ENCODE data around the gene CALHM2.
A peak's percentile ranks its signal among the peaks of the same experiment; 100 is the strongest.

Gene CALHM2

GRCh38 chr10:103451831-103452505 is at the start of gene CALHM2:
CALHM2 (minus strand) TSS chr10:103452370; CDS start chr10:103449941, 2,429 bp downstream.
- peaks cover 72% of the 10 kb centered on the region for H3K4me1 Mint-ChIP-seq
- peak within 1 kb of the TSS; percentile 91 for H3K27ac Mint-ChIP-seq
- peak; percentile 77 for DNase-seq
- H3K36me3 Mint-ChIP-seq: peaks cover 46% of the 10 kb centered on the region
- H3K9me3 Mint-ChIP-seq: no peaks in the 10 kb centered on the region
- CTCF ChIA-PET: interaction anchor here (1.2 to 5.2 kb wide), 8 partner anchors 11 to 36 kb away, joined by 3 to 34 read pairs (median 6); no protein-coding TSS in a partner anchor
- H3K4me3 Mint-ChIP-seq: peak within 1 kb of the TSS; percentile 99
- no peaks in the 10 kb centered on the region for H3K27me3 Mint-ChIP-seq

DNA sequence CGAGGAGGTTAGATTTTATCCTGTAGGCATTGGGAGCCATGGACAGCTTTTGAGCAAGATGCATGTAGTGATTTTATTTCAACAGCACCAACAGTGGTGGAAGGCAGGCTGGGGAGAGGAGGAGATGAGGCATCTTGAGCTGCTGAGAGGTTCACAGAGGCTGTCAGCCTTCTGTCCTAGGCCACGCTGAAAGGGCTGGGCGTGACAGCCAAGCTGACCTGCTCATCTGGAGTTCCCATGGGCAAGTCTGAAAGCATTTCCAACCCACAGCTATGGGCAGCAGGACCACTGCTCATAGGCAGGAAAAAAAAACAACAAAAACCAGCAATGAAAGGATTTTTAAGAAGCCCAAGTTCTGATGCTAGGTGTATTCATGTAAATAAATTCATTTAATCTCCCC is 49.0 kb upstream of the CALHM2 start:
- H3K27me3 Mint-ChIP-seq: peaks cover 78% of the 10 kb centered on the region
- CTCF ChIA-PET: interaction anchor here (1.1 to 1.4 kb wide), 2 partner anchors 9 to 41 kb away, joined by 3 read pairs; no protein-coding TSS in a partner anchor
- no peaks in the 10 kb centered on the region for H3K36me3 Mint-ChIP-seq
- no peak overlapping the region for H3K27ac Mint-ChIP-seq
- DNase-seq: no peak
- H3K4me1 Mint-ChIP-seq: peaks cover 8% of the 10 kb centered on the region
- no peaks in the 10 kb centered on the region for H3K9me3 Mint-ChIP-seq
- H3K4me3 Mint-ChIP-seq: no peak overlapping the region

DNA sequence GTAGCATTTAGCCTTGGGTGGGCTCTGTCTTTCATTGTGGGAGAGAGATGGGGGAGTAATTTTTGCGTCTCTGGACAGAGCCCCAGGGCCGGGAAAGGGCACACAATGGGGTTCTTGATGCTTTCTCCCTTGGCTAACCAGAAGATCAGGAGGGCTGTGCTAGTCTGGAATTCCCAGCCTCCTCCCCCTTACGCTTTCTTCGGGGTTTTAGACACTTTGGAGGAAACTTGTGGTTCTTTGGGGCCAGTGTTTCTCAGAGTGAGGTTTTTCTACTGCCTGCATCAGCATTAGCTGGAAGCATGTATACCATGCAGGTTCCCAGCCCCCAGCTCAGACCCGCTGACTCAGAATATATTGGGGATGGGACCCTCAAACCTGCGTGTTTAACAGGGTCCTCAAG is 48.3 kb upstream of the CALHM2 start:
- H3K4me3 Mint-ChIP-seq: no peak overlapping the region
- peaks cover 76% of the 10 kb centered on the region for H3K27me3 Mint-ChIP-seq
- CTCF ChIA-PET: interaction anchor here (1.1 kb wide), 1 partner anchor 42 kb away, joined by 3 read pairs; no protein-coding TSS in a partner anchor
- DNase-seq: no peak
- no peaks in the 10 kb centered on the region for H3K9me3 Mint-ChIP-seq
- H3K27ac Mint-ChIP-seq: no peak overlapping the region
- no peaks in the 10 kb centered on the region for H3K36me3 Mint-ChIP-seq
- peaks cover 8% of the 10 kb centered on the region for H3K4me1 Mint-ChIP-seq

DNA sequence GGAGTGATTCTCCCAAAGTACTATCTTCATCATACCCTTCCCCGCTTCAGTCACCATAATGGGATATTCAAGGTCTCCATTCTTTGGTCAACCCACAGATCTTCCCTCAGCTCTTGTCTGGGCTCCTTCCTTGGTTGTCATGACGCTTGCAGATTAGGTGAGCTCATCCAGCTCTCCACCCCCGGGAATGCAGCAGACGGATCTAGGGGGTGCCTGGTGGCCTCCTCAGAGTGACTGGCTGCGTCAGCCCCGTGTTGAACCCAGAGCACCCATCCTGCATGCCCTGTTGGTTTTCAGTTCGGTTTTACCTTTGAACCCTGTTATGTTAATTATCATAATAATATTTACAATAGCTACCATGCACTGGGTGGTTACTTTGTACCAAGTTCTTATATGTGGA is 47.7 kb upstream of the CALHM2 start:
- CTCF ChIA-PET: interaction anchor here (1.2 kb wide), 1 partner anchor 15 kb away, joined by 4 read pairs; no protein-coding TSS in a partner anchor
- Mint-ChIP-seq H3K27me3 (peaks cover 79% of the 10 kb centered on the region), H3K9me3 (no peaks in the 10 kb centered on the region), H3K36me3 (no peaks in the 10 kb centered on the region), H3K4me3 (no peak overlapping the region), H3K27ac (no peak overlapping the region), H3K4me1 (peaks cover 8% of the 10 kb centered on the region)
- DNase-seq: no peak

- DNase-seq: no peak
- peaks cover 5% of the 10 kb centered on the region for H3K4me1 Mint-ChIP-seq
- CTCF ChIA-PET: interaction anchor here (1.2 kb wide), 1 partner anchor 14 kb away, joined by 4 read pairs; no protein-coding TSS in a partner anchor
- no peak overlapping the region for H3K4me3 Mint-ChIP-seq
- H3K27me3 Mint-ChIP-seq: peaks cover 82% of the 10 kb centered on the region
- H3K36me3 Mint-ChIP-seq: no peaks in the 10 kb centered on the region
- no peak overlapping the region for H3K27ac Mint-ChIP-seq
- no peaks in the 10 kb centered on the region for H3K9me3 Mint-ChIP-seq
Measured at GRCh38 chr10:103498936-103499638, 46.9 kb upstream of the CALHM2 start.

DNA sequence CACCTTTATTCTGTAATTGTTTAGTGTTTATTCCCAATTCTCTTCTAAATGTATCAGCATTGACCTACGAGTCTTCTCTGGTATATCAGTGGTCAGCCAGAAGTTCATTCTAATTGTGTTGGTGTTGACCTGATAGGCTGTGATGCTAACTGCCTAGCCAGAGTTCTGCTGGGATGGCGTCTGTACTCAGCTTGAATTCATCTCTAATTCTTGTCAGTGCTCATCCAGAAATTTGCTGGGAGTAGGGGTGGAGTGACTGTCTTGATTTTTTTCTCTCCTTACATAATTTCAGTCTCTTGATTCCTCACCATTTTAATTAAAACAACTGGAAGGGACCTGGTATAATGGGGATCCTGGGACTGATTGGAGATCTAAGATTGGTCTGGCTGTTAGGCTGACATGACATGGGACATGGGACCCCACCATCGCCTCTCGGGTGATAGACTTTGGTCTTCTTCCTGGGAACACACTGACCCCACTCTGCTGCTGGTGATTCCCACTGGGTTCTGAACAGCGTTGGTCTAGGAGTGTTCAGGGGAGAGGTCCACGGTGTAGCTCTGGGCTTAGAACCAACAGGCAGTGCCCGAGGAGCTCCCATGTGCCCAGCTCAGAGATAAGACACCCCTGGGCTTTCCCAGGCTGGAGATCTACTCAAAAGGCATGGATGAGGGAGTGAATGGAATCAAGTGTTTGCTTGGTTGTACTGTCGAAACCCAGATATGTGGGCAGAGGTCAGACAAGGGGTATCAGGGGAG is 45.2 kb upstream of the CALHM2 start:
- H3K9me3 Mint-ChIP-seq: no peaks in the 10 kb centered on the region
- no peak overlapping the region for H3K27ac Mint-ChIP-seq
- no peaks in the 10 kb centered on the region for H3K36me3 Mint-ChIP-seq
- H3K27me3 Mint-ChIP-seq: peaks cover 83% of the 10 kb centered on the region
- CTCF ChIA-PET: no interaction called here
- no peak for DNase-seq
- H3K4me1 Mint-ChIP-seq: peaks cover 14% of the 10 kb centered on the region
- H3K4me3 Mint-ChIP-seq: no peak overlapping the region

DNA sequence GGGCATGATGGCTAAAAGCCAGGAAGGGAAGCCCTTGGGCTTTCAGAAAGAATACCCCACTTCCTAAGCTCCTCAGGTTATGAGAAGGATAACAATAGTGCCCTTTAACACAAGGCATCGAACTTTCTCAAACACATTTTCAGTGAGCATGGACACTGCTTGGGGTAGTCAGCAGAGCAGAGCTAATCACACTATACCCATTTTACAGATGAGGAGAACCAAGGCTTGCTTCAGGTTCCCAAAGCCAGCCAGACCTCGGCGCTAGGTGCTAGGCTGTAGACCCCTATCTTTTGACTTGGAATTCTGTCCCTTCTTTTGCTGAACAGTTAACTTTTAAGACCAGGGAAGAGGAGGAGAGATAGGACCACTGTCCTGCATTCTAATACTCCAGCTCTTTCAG is 43.2 kb upstream of the CALHM2 start:
- Mint-ChIP-seq H3K4me3 (peak overlapping the region; percentile 63), H3K4me1 (peaks cover 19% of the 10 kb centered on the region), H3K27me3 (peaks cover 85% of the 10 kb centered on the region), H3K27ac (no peak overlapping the region), H3K36me3 (no peaks in the 10 kb centered on the region), H3K9me3 (no peaks in the 10 kb centered on the region)
- CTCF ChIA-PET: interaction anchor here (0.9 kb wide), 1 partner anchor 14 kb away, joined by 3 read pairs; no protein-coding TSS in a partner anchor
- no peak for DNase-seq

DNA sequence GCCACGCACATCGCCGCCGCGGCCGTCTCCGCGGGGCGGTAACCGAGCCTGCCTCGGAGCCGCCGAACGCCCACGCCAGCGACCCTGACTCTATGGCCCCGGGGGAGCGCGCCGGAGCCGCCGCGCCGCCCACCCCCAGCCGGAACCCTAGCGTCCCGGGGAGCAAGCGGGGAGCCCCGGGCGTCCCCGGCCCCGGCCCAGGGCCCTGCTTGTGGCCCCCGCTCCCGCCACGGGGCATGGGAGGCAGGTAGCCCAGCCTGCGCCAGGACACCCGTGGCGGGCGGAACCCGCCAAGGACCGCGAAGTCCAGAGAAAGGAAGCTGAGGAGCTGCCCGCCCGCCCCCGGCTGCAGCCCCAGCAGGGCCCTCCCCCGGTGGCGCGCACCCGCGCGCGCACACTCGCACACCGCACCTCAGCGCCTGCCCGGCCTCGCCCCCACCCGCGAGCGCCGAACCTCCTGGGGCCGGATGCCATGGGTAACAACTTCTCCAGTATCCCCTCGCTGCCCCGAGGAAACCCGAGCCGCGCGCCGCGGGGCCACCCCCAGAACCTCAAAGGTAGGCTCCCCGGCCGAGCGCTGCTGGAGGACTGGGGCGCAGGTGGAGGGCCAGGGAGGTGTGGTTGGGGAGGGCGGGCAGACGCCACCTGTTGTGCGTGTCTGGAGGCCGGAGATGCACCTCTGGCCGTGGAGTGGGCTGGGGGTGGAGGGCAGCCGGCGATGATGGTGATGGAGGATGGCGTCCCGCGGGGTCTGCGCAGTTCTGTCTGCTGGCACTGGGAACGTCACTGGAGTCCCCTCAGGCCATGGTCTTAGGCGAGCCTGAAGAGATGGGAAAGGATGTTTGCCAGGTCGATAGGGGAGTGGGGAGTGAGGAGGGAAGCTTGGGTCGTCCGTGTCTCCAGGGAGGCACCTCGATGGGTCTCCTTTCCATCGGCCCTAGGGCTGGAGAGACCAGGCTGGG is 42.0 kb upstream of the CALHM2 start:
- no peaks in the 10 kb centered on the region for H3K9me3 Mint-ChIP-seq
- H3K36me3 Mint-ChIP-seq: no peaks in the 10 kb centered on the region
- CTCF ChIA-PET: interaction anchor here (0.9 to 1.9 kb wide), 6 partner anchors 11 to 78 kb away, joined by 3 to 5 read pairs (median 4); no protein-coding TSS in a partner anchor
- peak; percentile 67 for DNase-seq
- no peak overlapping the region for H3K27ac Mint-ChIP-seq
- H3K4me3 Mint-ChIP-seq: peak overlapping the region; percentile 63
- peaks cover 83% of the 10 kb centered on the region for H3K27me3 Mint-ChIP-seq
- H3K4me1 Mint-ChIP-seq: peaks cover 19% of the 10 kb centered on the region

GRCh38 chr10:103493362-103493915 is 41.3 kb upstream of the CALHM2 start, which contains the start of gene NEURL1:
NEURL1 (plus strand) TSS chr10:103493705; CDS start chr10:103494388, 683 bp downstream.
- Mint-ChIP-seq H3K4me1 (peaks cover 19% of the 10 kb centered on the region), H3K27me3 (peaks cover 77% of the 10 kb centered on the region), H3K4me3 (peak within 1 kb of the TSS; percentile 77), H3K36me3 (no peaks in the 10 kb centered on the region), H3K9me3 (no peaks in the 10 kb centered on the region), H3K27ac (no peak within 1 kb of the TSS)
- CTCF ChIA-PET: interaction anchor here (0.7 to 1.9 kb wide), 7 partner anchors 11 to 77 kb away, joined by 3 to 5 read pairs (median 4); no protein-coding TSS in a partner anchor
- DNase-seq: peak; percentile 60

DNA sequence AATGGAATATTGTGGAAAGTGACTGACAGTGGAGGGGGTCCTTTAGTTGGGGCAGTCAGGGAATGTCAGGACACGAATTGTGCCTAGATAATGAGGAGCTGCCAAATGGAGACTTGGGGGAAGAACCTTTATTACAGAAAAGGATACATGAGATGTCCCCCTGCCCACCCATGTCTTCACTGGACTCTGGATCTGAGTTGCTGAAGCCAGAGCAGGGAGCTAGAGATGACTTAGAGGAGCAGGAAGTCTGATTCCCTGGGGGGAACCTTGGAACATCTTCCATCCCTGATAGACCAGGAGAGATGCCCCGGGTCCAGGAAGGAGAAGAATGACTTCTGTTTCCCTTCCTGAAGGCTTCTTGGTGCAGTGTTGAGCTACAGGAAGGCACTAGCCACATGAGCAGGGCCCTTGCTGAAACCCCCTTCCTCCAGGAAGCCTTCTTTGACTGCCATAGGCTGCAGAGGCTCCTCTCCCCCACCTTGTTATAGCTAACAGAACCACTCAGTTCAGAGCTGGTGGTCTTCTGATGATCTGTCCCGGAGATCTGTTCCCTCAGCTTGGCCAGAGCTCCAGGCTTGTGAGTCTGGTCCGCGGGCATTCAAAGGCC is 40.6 kb upstream of the CALHM2 start:
- Mint-ChIP-seq H3K4me3 (peak overlapping the region; percentile 77), H3K36me3 (no peaks in the 10 kb centered on the region), H3K9me3 (no peaks in the 10 kb centered on the region), H3K27ac (no peak overlapping the region), H3K27me3 (peaks cover 75% of the 10 kb centered on the region), H3K4me1 (peaks cover 19% of the 10 kb centered on the region)
- CTCF ChIA-PET: interaction anchor here (0.7 to 1.9 kb wide), 8 partner anchors 10 to 77 kb away, joined by 3 to 5 read pairs (median 4); no protein-coding TSS in a partner anchor
- DNase-seq: no peak

DNA sequence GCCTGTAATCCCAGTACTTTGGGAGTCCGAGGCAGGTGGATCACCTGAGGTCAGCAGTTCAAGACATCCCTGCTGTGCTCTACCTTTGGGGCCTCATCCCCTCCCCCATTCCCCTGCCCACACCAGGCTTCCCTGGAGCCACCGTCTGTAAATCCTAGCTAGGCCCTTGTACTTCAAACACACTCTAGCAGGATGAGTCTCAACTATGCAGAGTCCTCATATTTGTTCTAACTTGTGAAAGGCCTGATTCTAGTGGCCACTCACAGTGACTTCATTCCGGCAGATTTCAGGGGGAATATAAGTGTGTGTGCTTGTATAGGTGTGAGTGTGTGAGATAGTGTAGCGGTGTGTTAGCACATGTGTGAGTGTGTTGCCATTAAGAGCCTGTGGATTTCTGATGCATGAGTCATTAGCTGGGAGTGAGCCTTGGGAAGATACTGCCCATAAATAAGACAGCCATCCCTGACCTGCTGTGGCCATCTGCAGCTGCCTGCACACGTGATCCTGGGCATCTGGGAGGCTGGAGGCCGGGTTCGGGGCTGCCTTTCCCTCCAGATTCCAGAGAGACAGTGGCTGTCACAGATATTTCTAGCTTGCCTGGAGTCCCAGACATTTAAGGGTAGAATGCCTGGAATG is 39.7 kb upstream of the CALHM2 start:
- Mint-ChIP-seq H3K36me3 (no peaks in the 10 kb centered on the region), H3K27me3 (peaks cover 67% of the 10 kb centered on the region), H3K27ac (no peak overlapping the region), H3K4me1 (peaks cover 19% of the 10 kb centered on the region), H3K4me3 (no peak overlapping the region), H3K9me3 (no peaks in the 10 kb centered on the region)
- CTCF ChIA-PET: interaction anchor here (1.8 to 4.0 kb wide), 3 partner anchors 51 to 76 kb away, joined by 5 to 36 read pairs (median 6); no protein-coding TSS in a partner anchor
- DNase-seq: no peak

DNA sequence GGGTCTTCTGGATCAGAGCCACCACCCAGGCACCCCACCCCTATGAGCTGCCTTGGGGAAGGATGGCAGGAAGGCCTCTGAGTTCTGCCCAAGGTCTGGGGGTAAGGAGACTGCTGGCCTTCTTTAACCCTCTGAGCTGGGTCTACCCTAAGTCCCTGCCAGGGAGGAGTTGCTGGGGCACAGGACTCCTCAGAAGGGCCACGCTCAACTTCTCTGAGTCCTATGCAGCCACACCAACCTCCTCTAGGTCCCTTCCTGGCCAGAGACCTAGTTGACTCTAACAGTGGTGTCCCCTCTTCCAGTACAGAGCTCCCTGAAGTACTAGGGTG is 38.8 kb upstream of the CALHM2 start:
- H3K4me3 Mint-ChIP-seq: no peak overlapping the region

More for the DNA sequence above, 38.8 kb upstream of the CALHM2 start:
- peaks cover 70% of the 10 kb centered on the region for H3K27me3 Mint-ChIP-seq
- no peak overlapping the region for H3K27ac Mint-ChIP-seq
- no peak for DNase-seq
- no peaks in the 10 kb centered on the region for H3K9me3 Mint-ChIP-seq
- CTCF ChIA-PET: interaction anchor here (0.7 to 4.0 kb wide), 8 partner anchors 14 to 247 kb away, joined by 3 to 36 read pairs (median 4); no protein-coding TSS in a partner anchor
- peaks cover 19% of the 10 kb centered on the region for H3K4me1 Mint-ChIP-seq
- H3K36me3 Mint-ChIP-seq: no peaks in the 10 kb centered on the region
